H4 (cell line): Measurements from ENCODE around the gene LSM6. TPM values are rescaled to one million over a fixed set of nuclear protein-coding genes. Genes with fewer than 3 reads are reported as not detected.

Source experiments
- total RNA-seq: library from RNA; depleted of rRNA; stranded (reverse); fragments of >200 nt; shearing (Covaris generic); gene quantifications from 2 replicates; pipeline ENCODE4 v1.2.3, GENCODE V29; 2014; rRNA removed

Gene LSM6
- total RNA-seq, 1 experiment from 2014 or later = 82.5 TPM

Other genes starting within 250 kb of the LSM6 start
- 5.2 and 6.7 TPM in 2 replicates for gene ZNF827, start 236.9 kb upstream of the LSM6 start, total RNA-seq
- gene REELD1, start 38.8 kb downstream of the LSM6 start, total RNA-seq = not detected in 2 replicates